ENCODE data around the gene NPIPB2. TPM values are rescaled to one million over a fixed set of nuclear protein-coding genes. Genes with fewer than 3 reads are reported as not detected.
A peak's percentile ranks its signal among the peaks of the same experiment; 100 is the strongest.
"Not testable (repeated sequence)": the region's sequence is repeated elsewhere in the genome, so short reads cannot be mapped to it uniquely, and the experiment has no call there.

NPIPB2 gene
- total RNA-seq, 1 donor: 2.2 TPM

- DNase-seq (ENCODE audit: low read depth): no peak
- no peak overlapping the region for H3K4me3 ChIP-seq (ENCODE audit: low read depth, low read length)
- TF ChIP-seq CTCF (IDR thresholded peaks at IDR 0.05; ENCODE audit: insufficient read depth, low read depth, low read length): no peak
Observed at GRCh38 chr16:11968577-11968976, 26.7 kb upstream of the NPIPB2 start.

GRCh38 chr16:11967195-11967911 is 25.5 kb upstream of the NPIPB2 start:
- no peak overlapping the region for H3K4me3 ChIP-seq (ENCODE audit: low read depth, low read length)
- no peak for TF ChIP-seq CTCF (IDR thresholded peaks at IDR 0.05; ENCODE audit: insufficient read depth, low read depth, low read length)
- no peak for DNase-seq (ENCODE audit: low read depth)

- DNase-seq (ENCODE audit: low read depth): no peak
- no peak overlapping the region for H3K4me3 ChIP-seq (ENCODE audit: low read depth, low read length)
- TF ChIP-seq CTCF (IDR thresholded peaks at IDR 0.05; ENCODE audit: insufficient read depth, low read depth, low read length): no peak
Observed at GRCh38 chr16:11966173-11966572, 24.3 kb upstream of the NPIPB2 start.

GRCh38 chr16:11964761-11965551 is 23.1 kb upstream of the NPIPB2 start, which contains the start of gene TNFRSF17:
Gene TNFRSF17, plus strand, starts transcription at chr16:11965210. Its CDS starts 115 bp downstream, at chr16:11965325.
- no peak within 1 kb of the TSS for H3K4me3 ChIP-seq (ENCODE audit: low read depth, low read length)
- DNase-seq (ENCODE audit: low read depth): peak; percentile 28
- TF ChIP-seq CTCF (IDR thresholded peaks at IDR 0.05; ENCODE audit: insufficient read depth, low read depth, low read length): no peak

- no peak for TF ChIP-seq CTCF (IDR thresholded peaks at IDR 0.05; ENCODE audit: insufficient read depth, low read depth, low read length)
- no peak for DNase-seq (ENCODE audit: low read depth)
- H3K4me3 ChIP-seq (ENCODE audit: low read depth, low read length): no peak overlapping the region
Observed at GRCh38 chr16:11963706-11964105, 21.9 kb upstream of the NPIPB2 start.

- DNase-seq (ENCODE audit: low read depth); H3K4me3 ChIP-seq (ENCODE audit: low read depth, low read length): not testable (repeated sequence)
Observed at GRCh38 chr16:11962978-11963377, 21.1 kb upstream of the NPIPB2 start.

- H3K4me3 ChIP-seq (ENCODE audit: low read depth, low read length); DNase-seq (ENCODE audit: low read depth): not testable (repeated sequence)
Observed at GRCh38 chr16:11962457-11962856, 20.6 kb upstream of the NPIPB2 start.
